ENCODE data around the gene LHX2. TPM values are rescaled to one million over a fixed set of nuclear protein-coding genes. Genes with fewer than 3 reads are reported as not detected.

Gene LHX2
- total RNA-seq, 1 experiment from 2014 or later: not detected

DNA sequence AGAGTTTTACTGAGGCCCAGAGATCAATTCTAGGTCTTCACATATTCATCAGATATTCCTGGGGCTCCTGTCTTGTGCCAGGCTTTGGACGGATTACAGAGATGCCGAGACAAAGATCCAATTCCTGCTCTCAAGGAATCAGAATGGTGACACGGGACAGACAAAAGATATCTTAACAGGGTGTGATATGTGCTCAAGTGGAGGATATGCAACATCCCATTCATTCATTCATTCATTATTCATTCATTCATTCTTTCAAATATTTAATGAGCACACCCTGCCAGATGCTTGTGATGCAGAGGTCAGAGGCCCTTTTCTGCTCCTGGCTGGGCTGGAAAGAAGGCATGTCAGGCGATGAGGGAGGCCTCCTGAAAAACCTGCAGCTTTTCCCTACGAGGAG is 21.8 kb downstream of the LHX2 start:
- Histone ChIP-seq H4K8ac (replicated peaks; ENCODE audit: insufficient read length, low read depth, low read length) (no peak overlapping the region), H2BK12ac (ENCODE audit: insufficient read length, low read depth, low read length) (no peak overlapping the region), H3K27ac (ENCODE audit: insufficient read length, low read depth, low read length) (no peak overlapping the region), H3K14ac (ENCODE audit: insufficient read depth, low read length) (no peak overlapping the region), H4K20me1 (ENCODE audit: control insufficient read depth, insufficient read depth, insufficient read length) (no peaks in the 10 kb centered on the region), H2AK5ac (ENCODE audit: insufficient read length, low read length) (no peak overlapping the region), H3K9ac (ENCODE audit: extremely low read depth, insufficient read length, low read length) (no peak overlapping the region), H3K4me1 (ENCODE audit: insufficient read depth, low read length) (no peaks in the 10 kb centered on the region), H2BK15ac (ENCODE audit: low read depth, low read length) (no peak overlapping the region), H3K4ac (ENCODE audit: low read depth, low read length) (no peak overlapping the region), H2BK20ac (ENCODE audit: low read depth, low read length, poor library complexity, severe bottlenecking) (no peak overlapping the region), H2BK5ac (ENCODE audit: insufficient read length, low read length) (no peak overlapping the region), H4K91ac (ENCODE audit: insufficient read length, low read depth, low read length) (no peak overlapping the region), H3K27me3 (ENCODE audit: insufficient read depth, low read length) (peaks cover 8% of the 10 kb centered on the region; the same call in 1 of the 2 replicates), H3K79me2 (ENCODE audit: insufficient read depth, low read length) (no peaks in the 10 kb centered on the region), H3K23me2 (ENCODE audit: insufficient read length, low read depth, low read length, poor library complexity, severe bottlenecking) (peaks cover 4% of the 10 kb centered on the region), H3K56ac (ENCODE audit: insufficient read length, low read depth, low read length) (no peak overlapping the region), H3T11ph (ENCODE audit: low read length) (no peak overlapping the region), H2BK120ac (ENCODE audit: low read depth, low read length, poor library complexity, severe bottlenecking) (no peak overlapping the region), H3K9me3 (ENCODE audit: control insufficient read depth, low read depth, low read length) (no peaks in the 10 kb centered on the region), H2AFZ (ENCODE audit: low read length) (no peak overlapping the region), H4K5ac (ENCODE audit: insufficient read length, low read depth, low read length) (no peak overlapping the region), H3K4me2 (ENCODE audit: insufficient read depth, insufficient read length, low read length) (no peak overlapping the region), H3K18ac (ENCODE audit: insufficient read length, low read depth, low read length) (no peak overlapping the region), H3K79me1 (ENCODE audit: insufficient read depth, low read depth, low read length, poor library complexity, severe bottlenecking) (no peaks in the 10 kb centered on the region), H3K23ac (ENCODE audit: insufficient read length, low read depth, low read length) (no peak overlapping the region)
- Mint-ChIP-seq H3K9me3 (no peaks in the 10 kb centered on the region), H3K4me1 (peaks cover 5 to 13% of the 10 kb centered on the region in 2 experiments), H3K4me3 (no peak overlapping the region), H3K27me3 (ENCODE audit: low read depth) (peaks cover 92% of the 10 kb centered on the region), H3K36me3 (ENCODE audit: insufficient read depth in 1 of 3, low read depth in 3 of 3) (no peaks in the 10 kb centered on the region), H3K27ac (no peak overlapping the region)
- no peak for TF ChIP-seq CTCF (conservative IDR thresholded peaks at IDR 0.05)
- DNase-seq: no peak
- WGBS (ENCODE audit: extremely low coverage, insufficient read length, low lambda C conversion rate): no CpG with 5 or more reads among the region's 5 CpGs

All from H9 (cell line).